NB4 (cell line): ENCODE measurements around the gene IGSF8.

Experiments used
- DNase-seq: peaks from one replicate; pipeline ENCODE4 v3.0.0; 2010; ENCODE audit warnings: low read depth
- H3K4me3 ChIP-seq: one replicate; pipeline ENCODE4 v1.5.1; 2011; ENCODE audit warnings: mild to moderate bottlenecking, low read depth, low read length, moderate library complexity
- CTCF ChIP-seq: IDR thresholded peaks from one replicate; pipeline ENCODE4 v1.5.1; 2012; ENCODE audit warnings: low read depth, low read length
- MYC ChIP-seq: IDR thresholded peaks from 2 replicates; pipeline ENCODE4 v1.6.1; 2011; ENCODE audit warnings: low read depth, low read length
- POLR2A ChIP-seq: IDR thresholded peaks from 2 replicates; pipeline ENCODE4 v1.6.1; 2011; ENCODE audit warnings: mild to moderate bottlenecking; ENCODE audit not compliant: insufficient read length; ENCODE audit errors: extremely low read depth
- TF ChIP-seq, protein P1 (sequence below): IDR thresholded peaks from 2 replicates; pipeline ENCODE4 v1.6.1; 2011; ENCODE audit warnings: low read depth, low read length

Gene IGSF8

DNA sequence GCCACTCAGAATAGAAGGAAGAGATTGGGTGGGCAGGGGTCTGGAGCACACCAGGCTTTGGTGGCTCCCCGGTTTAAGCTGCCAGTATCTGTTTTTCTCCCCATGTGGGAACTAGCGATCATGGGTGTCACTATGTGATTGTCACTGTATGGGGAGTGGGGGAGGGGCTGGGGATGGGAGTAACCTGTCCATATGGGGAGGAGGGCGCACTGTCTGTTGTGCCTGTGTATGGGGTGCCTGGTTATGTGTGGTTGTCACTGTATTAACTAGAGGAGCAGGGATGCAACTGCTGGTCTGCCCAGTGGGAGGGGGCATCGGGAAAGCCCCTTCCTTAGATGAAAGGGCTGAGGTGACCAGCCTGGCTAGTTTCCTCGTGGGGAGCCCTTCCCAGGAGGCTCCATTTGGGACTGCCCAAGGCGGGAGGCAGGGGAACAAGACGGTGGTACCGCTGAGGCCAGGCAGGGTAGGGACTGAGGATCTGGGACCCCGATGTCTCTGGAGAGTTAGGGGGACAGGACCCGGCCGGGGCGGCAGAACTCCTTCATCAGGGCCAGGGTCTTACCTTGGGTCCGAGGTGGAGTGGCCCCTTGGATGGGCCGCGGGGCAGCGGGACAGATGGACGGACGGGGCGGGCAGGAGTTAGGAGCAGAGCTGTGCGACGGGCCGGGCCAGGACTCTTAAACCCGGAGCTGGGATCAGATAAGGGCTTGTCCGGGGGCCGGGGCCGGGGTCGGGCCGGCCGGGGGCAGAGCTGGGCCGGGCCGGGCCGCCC is 28.8 kb downstream of the IGSF8 start, which contains the start of gene KCNJ10:
Gene KCNJ10, minus strand, starts transcription at position 701 of the 772 bp plus-strand sequence. CDS start 27,628 bp downstream, outside the sequence.
- TF ChIP-seq POLR2A (no peak), CTCF (no peak), MYC (no peak)
- TF ChIP-seq, protein P1, sequence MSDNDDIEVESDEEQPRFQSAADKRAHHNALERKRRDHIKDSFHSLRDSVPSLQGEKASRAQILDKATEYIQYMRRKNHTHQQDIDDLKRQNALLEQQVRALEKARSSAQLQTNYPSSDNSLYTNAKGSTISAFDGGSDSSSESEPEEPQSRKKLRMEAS, result no peak
- H3K4me3 ChIP-seq, result peak within 1 kb of the TSS; percentile 42

DNA sequence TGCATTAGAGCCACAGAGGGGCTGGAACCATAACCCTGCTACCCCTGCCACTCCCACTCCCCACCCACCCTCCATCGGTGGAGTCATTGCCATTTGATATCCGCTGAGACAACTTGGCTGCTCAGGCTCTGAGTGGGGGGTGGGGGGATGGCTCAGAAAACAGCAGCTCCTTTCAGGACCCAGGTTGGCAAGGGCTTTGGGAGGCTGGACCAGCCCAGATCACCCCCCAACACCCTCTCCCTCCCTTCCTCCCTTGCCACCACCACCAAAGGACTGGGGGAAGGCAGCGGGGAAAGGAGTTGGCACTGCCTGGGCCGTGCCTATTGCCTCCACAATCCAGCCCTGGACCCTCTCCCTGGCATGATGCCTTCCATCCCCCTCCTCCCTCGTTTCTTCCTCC is 30.2 kb downstream of the IGSF8 start:
- no peak for DNase-seq
- TF ChIP-seq MYC (no peak), POLR2A (no peak), CTCF (no peak)
- TF ChIP-seq, protein P1, result no peak

More for the DNA sequence above, 28.8 kb downstream of the IGSF8 start, which contains the start of gene KCNJ10:
- DNase-seq, result no peak

DNA sequence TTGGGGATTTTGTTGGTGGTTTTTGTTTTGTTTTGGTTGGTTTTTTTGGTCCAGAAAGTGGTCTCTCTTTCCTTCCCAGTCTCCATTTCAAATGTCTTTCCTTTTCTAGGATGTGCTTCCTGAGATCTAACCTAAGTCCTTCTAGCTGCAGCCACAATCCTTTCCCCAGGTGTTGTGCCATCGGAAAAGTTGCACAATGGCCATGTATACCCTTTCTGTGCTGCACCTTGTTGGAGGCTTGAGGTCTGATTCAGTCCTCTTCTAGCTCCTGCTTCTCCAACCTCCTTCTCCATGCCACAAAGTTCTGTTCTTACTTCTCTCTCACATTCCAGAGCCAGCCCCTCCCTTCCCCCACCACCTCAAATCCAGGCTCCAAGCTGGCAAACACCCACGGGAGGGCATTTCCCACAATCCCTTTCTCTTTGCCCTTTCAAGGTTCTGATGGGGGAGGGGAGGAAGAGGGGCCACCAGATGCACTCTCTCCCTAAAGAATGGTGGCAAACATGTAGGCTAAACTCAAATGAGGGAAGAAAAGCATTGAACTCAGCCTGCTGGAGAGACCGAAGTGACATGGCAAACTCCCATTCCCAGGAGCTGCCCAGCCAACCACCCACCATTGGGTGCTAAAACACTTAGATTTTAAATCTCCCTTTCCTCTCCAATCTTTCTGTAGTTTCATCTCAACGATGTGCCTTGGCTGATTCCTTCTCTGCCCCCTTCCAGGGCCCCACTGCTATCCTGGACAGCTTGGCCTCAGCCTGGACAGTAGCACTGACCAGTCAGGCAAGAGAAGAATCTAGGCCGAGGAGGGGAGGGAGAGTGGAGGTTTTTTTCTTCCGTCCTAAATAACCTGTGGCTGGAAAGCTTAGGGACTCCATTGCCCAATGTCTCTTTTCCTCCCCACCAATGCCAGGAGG is 31.3 kb downstream of the IGSF8 start:
- no peak overlapping the region for H3K4me3 ChIP-seq
- DNase-seq, result no peak
- no peak for TF ChIP-seq CTCF
- TF ChIP-seq MYC, result no peak
- no peak for TF ChIP-seq POLR2A
- TF ChIP-seq, protein P1, result no peak

More for the DNA sequence above, 30.2 kb downstream of the IGSF8 start:
- H3K4me3 ChIP-seq, result no peak overlapping the region

DNA sequence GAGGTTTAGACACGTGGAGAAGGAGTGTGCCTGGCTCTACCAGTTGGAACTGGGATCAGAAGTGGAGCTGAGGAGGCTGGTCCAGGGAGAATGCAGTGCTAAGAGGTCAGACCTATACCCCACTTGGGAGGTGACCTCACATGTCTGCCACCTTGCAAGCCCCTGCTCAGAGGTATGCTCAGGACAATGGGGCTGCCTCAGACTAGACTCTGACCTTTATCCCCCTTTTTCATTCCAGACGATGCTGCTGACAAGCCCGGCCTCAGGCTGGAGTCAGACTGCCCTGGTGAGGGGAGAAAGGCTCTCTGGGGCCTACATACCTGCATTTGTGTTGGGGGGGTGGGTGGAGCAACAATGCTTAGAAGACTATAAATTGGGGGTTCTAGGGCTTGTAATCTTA is 33.7 kb downstream of the IGSF8 start:
- no peak for TF ChIP-seq MYC
- TF ChIP-seq CTCF, result no peak
- TF ChIP-seq POLR2A, result no peak
- TF ChIP-seq, protein P1, result no peak
- DNase-seq, result no peak
- H3K4me3 ChIP-seq, result no peak overlapping the region

DNA sequence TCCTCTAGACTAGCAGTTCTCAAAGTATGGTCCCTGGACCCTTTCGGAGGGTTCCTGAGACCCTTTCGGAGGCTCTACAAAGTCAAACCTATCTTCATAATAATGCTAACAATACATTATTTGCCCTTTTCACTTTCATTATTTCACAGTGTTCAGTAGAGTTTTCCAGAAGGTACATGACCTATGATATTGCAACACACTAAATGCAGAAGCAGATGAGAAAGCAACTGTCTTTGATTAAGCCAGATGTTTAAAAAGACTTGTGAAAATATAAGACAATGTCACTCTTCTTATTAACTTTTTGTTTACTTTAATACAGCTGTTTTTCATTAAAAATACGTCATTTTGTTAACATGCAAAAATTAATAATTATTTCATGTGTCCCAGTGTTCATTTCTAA is 34.3 kb downstream of the IGSF8 start:
- DNase-seq, result no peak
- H3K4me3 ChIP-seq, result no peak overlapping the region
- TF ChIP-seq POLR2A (no peak), MYC (no peak), CTCF (no peak)
- TF ChIP-seq, protein P1, result no peak
